A673 (cell line): ENCODE data around the gene NME9. TPM values are rescaled to one million over a fixed set of nuclear protein-coding genes. Genes with fewer than 3 reads are reported as not detected.

Experiments
- BruUV-seq: library from RNA; stranded (reverse); fragments of 400-500 nt; replicated peaks from 2 replicates; lab custom pipeline; 2021; lab: Mats Ljungman, UMichigan
- CTCF ChIA-PET: fragments of 300-600 bp; sonication (Branson Sonifier 250); formaldehyde crosslinking; loops from one replicate; lab custom pipeline; 2022; ENCODE audit warnings: antibody characterized with exemption; lab: Charles Lee
- POLR2A ChIA-PET: fragments of 300-600 bp; sonication (Branson Sonifier 250); formaldehyde crosslinking; loops from one replicate; lab custom pipeline; 2022; ENCODE audit warnings: antibody characterized with exemption; ENCODE audit not compliant: low non-redundant PET; lab: Charles Lee
- DNase-seq: peaks from one replicate; pipeline ENCODE4 v3.0.0-alpha.2; 2015; ENCODE audit warnings: low spot score
- H3K27ac ChIP-seq: fragments of 200-600 bp; sonication (generic); 2 replicates; pipeline ENCODE4 v1.5.1; 2016; ENCODE audit warnings: mixed run types, low read depth, mild to moderate bottlenecking, mixed read lengths, antibody characterized with exemption, low read length; ENCODE audit not compliant: poor library complexity, severe bottlenecking
- H3K27me3 ChIP-seq: fragments of 200-600 bp; sonication (generic); replicated peaks from 2 replicates; pipeline ENCODE4 v1.6.1; 2017; ENCODE audit warnings: mixed run types, low read depth, mild to moderate bottlenecking, mixed read lengths, antibody characterized with exemption, low read length; ENCODE audit not compliant: insufficient read depth, poor library complexity
- H3K36me3 ChIP-seq: fragments of 200-600 bp; sonication (generic); 2 replicates; pipeline ENCODE4 v1.6.1; 2016; ENCODE audit warnings: mixed run types, mild to moderate bottlenecking, mixed read lengths, antibody characterized with exemption, low read length; ENCODE audit not compliant: insufficient read depth, poor library complexity, severe bottlenecking
- H3K4me1 ChIP-seq: fragments of 200-600 bp; sonication (generic); 2 replicates; pipeline ENCODE4 v1.6.1; 2017; ENCODE audit warnings: mixed run types, mild to moderate bottlenecking, mixed read lengths, antibody characterized with exemption, low read length; ENCODE audit not compliant: insufficient read depth, poor library complexity, severe bottlenecking
- H3K4me3 ChIP-seq: fragments of 200-600 bp; sonication (generic); 2 replicates; pipeline ENCODE4 v1.5.1; 2016; ENCODE audit warnings: low read depth, mixed run types, mild to moderate bottlenecking, mixed read lengths, low read length; ENCODE audit not compliant: poor library complexity, severe bottlenecking
- H3K9me3 ChIP-seq: fragments of 200-600 bp; sonication (generic); 2 replicates; pipeline ENCODE4 v1.6.1; 2016; ENCODE audit warnings: mixed run types, low read depth, mild to moderate bottlenecking, mixed read lengths, antibody characterized with exemption, low read length; ENCODE audit not compliant: poor library complexity, severe bottlenecking
- EZH2 ChIP-seq: fragments of 200-600 bp; sonication (generic); IDR thresholded peaks from 2 replicates; pipeline ENCODE4 v1.6.1; 2017; ENCODE audit warnings: borderline replicate concordance, low read depth, mild to moderate bottlenecking, mixed read lengths, antibody characterized with exemption, low read length; ENCODE audit not compliant: poor library complexity, severe bottlenecking
- intact Hi-C: fragments of 100-400 bp; cut with micrococcal nuclease; formaldehyde crosslinking; loops from one replicate; pipeline ENCODE4 v1.10.0; 2022; ENCODE audit not compliant: unreplicated experiment
- total RNA-seq: library from RNA; stranded (reverse); gene quantifications from 2 replicates; pipeline ENCODE4 v1.2.3, GENCODE V29; 2021
- TF ChIP-seq, protein P1 (sequence below): fragments of 300-800, 200-600 bp; sonication (generic); conservative IDR thresholded peaks from 2 replicates; pipeline ENCODE4 v1.5.1; 2017; ENCODE audit warnings: low read depth, mild to moderate bottlenecking, antibody characterized with exemption, low read length, moderate library complexity, mixed read lengths

NME9 gene
- total RNA-seq, 1 experiment from 2014 or later = not detected

DNA sequence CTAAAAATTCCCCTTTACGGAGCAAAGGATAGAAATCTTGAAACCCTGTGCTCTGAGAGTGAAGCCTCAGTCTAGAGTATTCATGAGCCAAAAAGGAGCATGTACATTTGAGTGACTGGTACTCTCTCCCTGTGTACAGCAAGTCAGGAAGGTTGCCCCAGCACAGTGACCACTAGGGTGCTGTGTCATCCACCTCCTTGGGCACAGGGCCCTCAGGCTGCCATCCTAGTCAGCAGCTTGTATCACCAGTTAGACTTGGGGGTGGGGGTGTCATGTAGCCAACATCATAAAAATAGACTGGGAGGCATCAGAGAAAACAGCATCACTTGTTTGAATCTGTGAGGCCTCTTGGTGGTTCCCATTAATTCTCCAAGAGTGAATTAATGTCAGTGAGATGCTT, 12.0 kb downstream of the NME9 start:
- no peak overlapping the region for H3K27ac ChIP-seq
- no peak for DNase-seq
- no peak overlapping the region for H3K4me3 ChIP-seq
- H3K36me3 ChIP-seq = no peaks in the 10 kb centered on the region
- ChIA-PET CTCF (no interaction called here), POLR2A (no interaction called here)
- TF ChIP-seq EZH2 = no peak
- intact Hi-C loops = no loop called here
- no peaks in the 10 kb centered on the region for H3K27me3 ChIP-seq
- no peaks in the 10 kb centered on the region for H3K9me3 ChIP-seq
- no TSS peak for BruUV-seq
- no peaks in the 10 kb centered on the region for H3K4me1 ChIP-seq

DNA sequence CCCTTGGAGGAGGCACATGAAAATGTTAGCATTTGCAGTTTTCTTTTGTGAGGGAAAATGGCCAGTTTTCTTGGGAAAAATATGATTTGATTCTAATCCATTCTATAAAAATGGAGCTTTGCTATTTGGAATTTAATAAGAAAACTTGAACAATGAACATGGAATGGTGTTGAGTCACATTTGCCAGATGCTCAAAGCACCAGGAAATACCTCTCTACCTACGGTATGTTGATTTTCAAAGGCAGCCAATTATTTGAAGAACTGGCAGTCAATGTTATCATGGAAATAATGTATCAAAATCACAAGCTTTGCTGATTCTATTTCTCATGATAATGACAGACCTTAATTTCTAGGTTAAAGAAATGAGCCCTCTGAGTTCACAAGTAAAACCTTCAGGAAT, 14.9 kb downstream of the NME9 start:
- Histone ChIP-seq H3K4me1 (no peaks in the 10 kb centered on the region), H3K9me3 (no peaks in the 10 kb centered on the region), H3K27me3 (peaks cover 26% of the 10 kb centered on the region), H3K27ac (no peak overlapping the region), H3K36me3 (no peaks in the 10 kb centered on the region), H3K4me3 (no peak overlapping the region)
- BruUV-seq = no TSS peak
- no peak for DNase-seq
- intact Hi-C loops = no loop called here
- ChIA-PET CTCF (no interaction called here), POLR2A (no interaction called here)
- TF ChIP-seq EZH2 = no peak
- TF ChIP-seq, protein P1, sequence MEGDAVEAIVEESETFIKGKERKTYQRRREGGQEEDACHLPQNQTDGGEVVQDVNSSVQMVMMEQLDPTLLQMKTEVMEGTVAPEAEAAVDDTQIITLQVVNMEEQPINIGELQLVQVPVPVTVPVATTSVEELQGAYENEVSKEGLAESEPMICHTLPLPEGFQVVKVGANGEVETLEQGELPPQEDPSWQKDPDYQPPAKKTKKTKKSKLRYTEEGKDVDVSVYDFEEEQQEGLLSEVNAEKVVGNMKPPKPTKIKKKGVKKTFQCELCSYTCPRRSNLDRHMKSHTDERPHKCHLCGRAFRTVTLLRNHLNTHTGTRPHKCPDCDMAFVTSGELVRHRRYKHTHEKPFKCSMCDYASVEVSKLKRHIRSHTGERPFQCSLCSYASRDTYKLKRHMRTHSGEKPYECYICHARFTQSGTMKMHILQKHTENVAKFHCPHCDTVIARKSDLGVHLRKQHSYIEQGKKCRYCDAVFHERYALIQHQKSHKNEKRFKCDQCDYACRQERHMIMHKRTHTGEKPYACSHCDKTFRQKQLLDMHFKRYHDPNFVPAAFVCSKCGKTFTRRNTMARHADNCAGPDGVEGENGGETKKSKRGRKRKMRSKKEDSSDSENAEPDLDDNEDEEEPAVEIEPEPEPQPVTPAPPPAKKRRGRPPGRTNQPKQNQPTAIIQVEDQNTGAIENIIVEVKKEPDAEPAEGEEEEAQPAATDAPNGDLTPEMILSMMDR = no peak

DNA sequence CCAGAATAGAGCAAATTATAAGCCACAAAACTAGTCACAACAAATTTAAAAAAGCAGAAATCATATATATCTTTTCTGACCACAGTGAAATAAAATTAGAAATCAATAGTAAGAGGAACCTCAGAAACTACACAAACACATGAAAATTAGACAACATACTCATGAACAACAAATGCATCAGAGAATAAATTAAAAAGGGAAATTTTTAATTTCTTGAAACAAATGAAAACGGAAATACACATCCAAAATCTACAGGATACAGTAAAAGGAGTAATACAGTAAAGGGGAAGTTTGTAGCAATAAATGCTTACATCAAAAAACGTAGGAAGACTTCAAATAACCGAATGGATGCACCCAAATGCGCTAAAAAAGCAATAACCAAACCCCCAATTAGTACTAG, 19.2 kb downstream of the NME9 start:
- Histone ChIP-seq H3K27me3 (peaks cover 26% of the 10 kb centered on the region), H3K4me1 (no peaks in the 10 kb centered on the region), H3K4me3 (no peak overlapping the region), H3K36me3 (no peaks in the 10 kb centered on the region), H3K9me3 (peaks cover 7% of the 10 kb centered on the region), H3K27ac (no peak overlapping the region)
- no peak for TF ChIP-seq EZH2
- TF ChIP-seq, protein P1 = no peak
- intact Hi-C loops = no loop called here
- DNase-seq = no peak
- CTCF ChIA-PET = no interaction called here
- POLR2A ChIA-PET = no interaction called here
- BruUV-seq = no TSS peak

DNA sequence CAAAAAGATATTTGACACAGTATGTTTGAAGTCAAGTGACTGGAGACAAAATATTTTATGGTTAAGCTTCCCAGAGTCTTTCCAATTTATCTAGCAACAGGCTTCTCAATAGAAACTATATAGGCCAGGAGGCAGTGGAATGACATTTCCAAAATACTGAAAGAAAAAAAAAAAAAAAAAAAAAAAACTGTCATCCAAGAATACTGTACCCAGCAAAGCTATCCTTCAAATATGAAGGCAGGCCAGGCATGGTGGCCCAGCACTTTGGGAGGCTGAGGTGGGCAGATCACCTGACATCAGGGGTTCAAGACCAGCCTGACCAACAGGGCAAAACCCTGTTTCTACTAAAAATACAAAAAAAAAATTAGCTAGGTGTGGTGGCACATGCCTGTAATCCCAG, 20.9 kb downstream of the NME9 start:
- peaks cover 26% of the 10 kb centered on the region for H3K27me3 ChIP-seq
- DNase-seq = no peak
- H3K4me1 ChIP-seq = no peaks in the 10 kb centered on the region
- H3K9me3 ChIP-seq = peaks cover 7% of the 10 kb centered on the region
- intact Hi-C loops = no loop called here
- CTCF ChIA-PET = no interaction called here
- H3K27ac ChIP-seq = no peak overlapping the region
- H3K36me3 ChIP-seq = no peaks in the 10 kb centered on the region
- H3K4me3 ChIP-seq = no peak overlapping the region
- no peak for TF ChIP-seq EZH2
- TF ChIP-seq, protein P1 = no peak
- POLR2A ChIA-PET = no interaction called here
- BruUV-seq = no TSS peak
